Frontal cortex (tissue), 4 donors: Measurements from ENCODE around the gene DOCK1. TPM values are rescaled to one million over a fixed set of nuclear protein-coding genes. Genes with fewer than 3 reads are reported as not detected.

ENCODE experiments used
- DNase-seq, 2 donors: peaks; one replicate each; pipeline ENCODE4 v3.0.0; 2012; ENCODE audit warnings: low spot score in 2 of 2
- FAIRE-seq: peaks from 2 replicates; lab custom pipeline; 2012; peaks lifted over from hg19 to GRCh38; lab: Jason Lieb, UNC
- total RNA-seq: library from RNA; depleted of rRNA; stranded (reverse); fragments of >200 nt; gene quantifications from one replicate; pipeline ENCODE4 v1.2.3, GENCODE V29; 2014
- donor health status: control.
- donor health status: control.
- donor health status: control.

DOCK1 gene
- total RNA-seq, 1 donor from 2014 or later = 14.3 TPM

DNA sequence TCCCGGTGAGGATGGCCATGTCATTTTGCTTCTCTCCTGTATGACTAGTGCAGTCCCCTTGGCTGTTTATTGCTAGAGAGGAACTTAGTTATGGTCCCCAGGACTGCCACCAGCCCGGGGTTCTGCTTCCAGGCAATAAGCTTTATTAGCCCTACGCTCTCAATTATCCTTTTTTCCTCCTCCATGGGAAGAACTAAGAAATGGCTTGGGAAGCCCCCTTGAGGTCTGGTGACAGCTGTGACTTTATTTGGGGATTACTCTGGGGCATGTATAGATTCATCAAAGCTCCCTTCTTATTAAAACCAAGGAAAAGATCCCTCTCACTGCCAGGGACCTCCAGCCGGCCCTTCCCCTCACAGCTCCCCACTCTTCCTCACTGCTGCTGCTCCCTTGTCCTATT lies 446.3 kb downstream of the DOCK1 start:
- no peak for FAIRE-seq

DNA sequence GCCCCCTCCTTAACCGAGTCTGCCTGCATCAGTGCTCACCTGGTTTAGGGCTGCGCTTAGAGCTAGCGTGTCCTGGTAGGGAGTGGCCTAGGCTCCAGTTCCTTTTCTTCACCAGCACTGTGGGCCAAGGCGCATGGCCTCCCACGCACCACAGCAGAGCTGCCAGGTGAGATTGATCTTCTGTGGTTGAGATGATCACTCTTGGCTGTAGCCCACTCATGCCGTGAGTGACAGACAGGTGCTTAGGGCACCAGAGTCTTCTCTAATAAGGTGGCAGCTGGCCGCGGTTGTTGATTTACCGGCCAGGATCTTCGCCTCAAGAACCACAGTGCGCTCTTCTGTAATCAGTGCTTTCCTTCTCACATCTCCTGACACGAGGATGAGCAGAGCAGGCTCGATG lies 448.3 kb downstream of the DOCK1 start:
- FAIRE-seq = no peak
- DNase-seq = no peak

More for the DNA sequence above, 446.3 kb downstream of the DOCK1 start:
- no peak for DNase-seq

DNA sequence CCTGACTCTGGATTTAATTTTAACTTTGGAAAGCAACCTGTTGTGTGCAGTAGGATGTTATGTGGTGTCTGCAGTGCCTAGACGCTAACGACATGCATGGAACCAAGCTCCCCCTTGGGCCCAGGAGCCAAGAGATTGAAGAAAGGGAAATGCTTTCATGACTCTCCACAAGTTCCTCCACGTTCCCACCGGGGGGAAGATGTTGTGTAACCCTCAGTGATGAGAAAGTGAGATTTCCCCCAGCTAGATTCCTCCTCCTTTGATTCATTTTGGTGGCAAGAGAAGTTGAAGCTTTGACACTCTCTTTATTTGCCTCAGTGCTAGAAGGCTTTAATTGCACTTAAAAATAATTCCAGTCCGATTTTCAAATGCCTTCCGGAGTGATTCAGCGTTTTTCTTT lies 449.0 kb downstream of the DOCK1 start:
- FAIRE-seq (no peak), DNase-seq (no peak)

DNA sequence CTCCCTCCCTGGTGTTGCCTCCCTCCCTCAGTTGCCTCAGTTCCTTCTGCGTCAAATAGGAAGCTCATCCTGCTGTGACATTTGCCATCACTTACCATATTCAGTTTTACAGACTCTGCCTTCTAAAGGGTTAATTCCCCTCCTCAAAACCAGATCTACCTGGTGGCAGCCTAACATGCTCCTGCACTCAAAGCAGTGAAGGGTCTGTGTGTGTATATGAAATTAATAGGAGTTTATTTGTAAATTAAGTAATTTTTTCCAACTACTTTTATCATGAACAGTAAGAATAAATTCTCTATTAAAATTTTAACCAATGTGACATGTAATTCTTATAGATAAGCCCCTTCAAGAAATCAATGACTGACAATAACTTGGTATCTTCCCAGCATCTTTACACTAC lies 449.8 kb downstream of the DOCK1 start:
- FAIRE-seq (no peak), DNase-seq (no peak)

DNA sequence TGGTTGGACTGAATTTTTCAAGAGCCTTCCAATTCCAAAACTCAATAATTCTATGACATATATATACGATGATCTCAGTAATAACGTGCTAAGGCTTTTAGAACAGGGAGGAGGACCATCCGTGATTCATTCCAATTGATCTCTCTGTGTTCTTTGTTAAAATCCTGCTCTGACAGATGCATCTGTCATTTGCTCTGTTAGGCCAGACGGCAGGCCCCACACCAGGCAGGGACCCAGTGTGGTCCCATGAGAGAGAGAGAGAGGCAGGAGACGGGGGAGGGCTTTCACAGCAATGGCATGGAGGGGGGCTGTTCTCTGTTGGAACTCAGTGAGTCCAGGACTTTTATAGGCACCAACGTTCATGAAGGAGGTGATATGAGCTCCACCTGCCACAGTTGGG lies 451.1 kb downstream of the DOCK1 start:
- DNase-seq (no peak), FAIRE-seq (no peak)

DNA sequence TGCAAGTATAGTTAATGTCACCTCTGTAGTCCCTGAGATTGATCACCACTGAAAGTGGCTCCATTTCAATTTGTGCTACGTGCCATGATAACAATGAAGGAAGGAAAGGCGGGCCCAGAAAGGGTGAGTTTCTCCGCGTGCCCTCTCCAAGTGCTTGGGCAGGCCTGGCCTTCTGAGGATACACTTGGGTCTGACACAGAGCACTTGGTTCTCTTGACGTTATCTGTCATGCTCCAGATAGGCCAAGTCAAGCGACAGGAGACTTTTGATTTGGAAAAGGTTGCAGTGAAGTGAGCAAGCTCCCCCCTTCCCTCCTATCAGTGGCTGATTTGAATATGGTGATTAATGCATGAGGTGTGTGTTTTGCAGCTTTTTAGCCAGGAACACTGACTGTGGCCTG lies 452.0 kb downstream of the DOCK1 start:
- DNase-seq (no peak), FAIRE-seq (no peak)

DNA sequence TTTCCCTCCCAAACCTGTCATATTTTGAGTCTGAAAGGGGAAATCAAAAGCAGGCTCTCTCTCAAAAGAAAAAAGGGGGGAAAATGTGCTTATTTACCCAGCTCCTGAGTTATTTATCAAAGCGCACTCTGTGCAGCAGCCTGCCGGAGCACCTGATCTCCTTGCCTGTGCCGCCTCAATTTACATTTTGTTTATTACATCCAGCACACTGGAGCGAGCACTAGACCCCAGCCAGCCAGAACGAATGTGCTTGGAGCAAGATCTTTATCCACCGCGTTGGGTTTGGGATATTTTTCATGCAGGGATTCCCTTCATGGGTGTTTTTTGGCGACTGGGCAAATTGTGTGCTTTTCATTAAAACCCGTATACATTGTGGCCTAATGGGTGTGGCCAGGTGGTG lies 453.1 kb downstream of the DOCK1 start:
- no peak for DNase-seq
- FAIRE-seq = no peak

DNA sequence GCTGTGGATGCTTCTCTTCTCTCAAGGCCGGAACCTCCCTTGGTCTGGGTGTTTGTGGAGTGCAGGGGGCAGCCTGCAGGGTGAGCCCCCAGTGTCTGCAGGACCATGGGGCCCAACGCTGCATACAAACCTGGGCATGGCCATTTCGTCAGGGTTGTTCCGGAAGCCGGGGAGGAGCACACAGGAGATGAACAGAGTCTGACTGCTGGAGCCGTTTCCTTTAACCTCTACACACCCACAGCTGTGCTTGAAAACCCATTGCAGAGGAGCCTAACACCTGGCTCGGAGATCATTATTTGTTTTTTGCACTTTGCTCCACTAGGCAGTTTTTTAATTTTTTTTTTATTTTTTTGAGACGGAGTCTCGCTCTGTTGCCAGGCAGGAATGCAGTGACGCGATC lies 458.8 kb downstream of the DOCK1 start:
- no peak for FAIRE-seq
- DNase-seq = no peak

DNA sequence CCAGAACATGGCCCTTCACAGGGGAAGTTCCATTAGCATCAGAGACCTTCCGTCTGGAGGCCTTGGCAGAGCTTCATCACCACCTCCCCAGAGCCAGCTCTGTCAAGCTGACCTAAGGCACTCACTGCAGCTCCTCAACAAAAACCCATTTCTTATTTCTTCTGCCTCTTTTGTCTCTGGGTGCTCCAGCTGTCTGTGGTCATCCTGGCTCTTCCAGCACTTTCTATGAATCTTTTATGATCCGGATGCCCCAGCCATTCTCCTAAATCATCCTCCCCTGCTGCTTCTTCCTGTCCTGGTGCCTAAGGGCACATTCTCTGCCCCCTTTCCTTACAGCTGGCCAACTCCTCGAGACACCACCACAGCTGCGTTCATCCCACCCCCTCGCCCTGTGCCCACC lies 462.9 kb downstream of the DOCK1 start:
- DNase-seq = no peak
- FAIRE-seq = no peak

DNA sequence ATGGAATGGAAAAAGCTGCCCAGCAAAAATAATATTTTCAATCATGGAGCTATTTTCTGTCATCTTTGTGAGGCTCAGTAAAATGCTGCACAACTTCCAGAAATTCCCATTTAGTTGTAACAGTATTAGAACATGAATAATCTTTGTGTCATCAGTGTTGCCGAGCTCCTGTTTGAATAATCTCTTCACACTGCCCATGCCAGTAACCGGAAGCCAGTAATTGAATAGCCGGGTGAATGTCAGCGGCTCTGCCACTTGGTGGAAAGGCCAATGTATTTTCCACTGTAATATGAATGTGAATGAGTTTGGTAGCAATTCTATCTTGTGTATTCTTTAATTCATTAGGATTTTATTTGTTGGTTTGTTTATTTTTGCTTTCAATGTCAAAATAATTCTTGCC lies 463.7 kb downstream of the DOCK1 start:
- no peak for DNase-seq
- FAIRE-seq = peak; percentile 42

DNA sequence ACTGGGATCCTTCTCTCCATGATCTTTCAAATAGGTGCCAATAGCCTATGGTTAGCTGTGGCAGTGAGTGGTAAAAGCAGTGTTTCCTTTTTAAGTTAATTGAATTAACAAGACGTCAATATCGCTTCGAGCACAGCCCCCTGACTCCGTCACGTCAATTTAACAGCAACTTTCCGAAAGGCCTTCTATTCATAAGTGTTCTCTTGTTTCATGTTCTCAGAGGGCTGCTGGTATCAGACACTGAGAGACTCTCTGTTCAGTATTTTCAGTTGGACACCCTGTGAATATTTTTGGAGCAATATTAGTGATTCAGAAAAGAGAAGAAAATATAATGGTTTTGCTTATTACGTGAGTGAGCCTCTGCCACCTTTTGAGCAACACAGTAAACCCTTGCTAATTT lies 465.4 kb downstream of the DOCK1 start:
- DNase-seq (no peak), FAIRE-seq (no peak)

DNA sequence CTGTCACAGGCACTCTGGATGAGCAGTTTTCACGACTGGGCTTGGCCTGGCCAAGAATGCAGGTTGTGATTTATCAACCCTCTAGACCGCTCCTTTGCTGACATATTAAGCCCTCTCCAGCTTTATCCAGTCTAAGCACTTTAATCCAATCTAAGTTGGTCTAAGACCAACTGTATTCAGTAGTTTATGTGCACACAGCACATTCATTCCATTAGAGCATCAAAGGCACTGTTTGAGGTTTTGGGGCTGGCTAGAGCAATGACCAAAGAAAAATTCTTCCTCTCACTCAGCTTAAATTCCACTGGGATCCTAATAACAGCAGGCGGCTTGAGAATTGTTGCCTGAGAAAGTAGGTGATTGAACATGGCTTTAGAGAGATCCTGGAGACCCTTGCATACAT lies 467.1 kb downstream of the DOCK1 start:
- FAIRE-seq (no peak), DNase-seq (no peak)

DNA sequence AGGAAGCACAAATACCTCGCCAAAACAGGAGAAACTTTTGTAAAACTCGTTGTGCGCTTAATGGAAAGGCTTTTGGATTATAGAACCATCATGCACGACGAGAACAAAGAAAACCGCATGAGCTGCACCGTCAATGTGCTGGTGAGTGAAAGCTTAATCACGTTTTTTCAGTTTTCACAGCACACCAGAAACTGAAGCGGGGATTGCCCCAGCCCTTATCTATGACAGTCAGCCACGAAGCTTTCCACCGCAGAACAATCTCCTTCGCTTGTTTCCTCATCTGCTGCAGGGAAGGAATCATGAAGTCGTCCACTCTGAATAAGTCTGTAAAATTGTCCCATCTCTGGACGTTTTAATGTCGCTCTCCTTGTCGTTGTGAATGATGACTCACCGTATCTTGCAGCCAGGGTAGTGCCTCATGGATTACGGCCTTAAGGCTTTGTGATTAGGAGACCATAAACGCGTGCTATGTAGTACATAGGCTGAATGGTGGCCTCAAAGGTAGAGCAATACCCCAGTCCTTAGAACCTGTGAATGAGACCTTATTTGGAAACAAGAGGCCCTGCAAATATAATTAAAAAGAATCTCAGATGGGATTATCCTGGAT lies 468.9 kb downstream of the DOCK1 start:
- FAIRE-seq (no peak), DNase-seq (no peak)

DNA sequence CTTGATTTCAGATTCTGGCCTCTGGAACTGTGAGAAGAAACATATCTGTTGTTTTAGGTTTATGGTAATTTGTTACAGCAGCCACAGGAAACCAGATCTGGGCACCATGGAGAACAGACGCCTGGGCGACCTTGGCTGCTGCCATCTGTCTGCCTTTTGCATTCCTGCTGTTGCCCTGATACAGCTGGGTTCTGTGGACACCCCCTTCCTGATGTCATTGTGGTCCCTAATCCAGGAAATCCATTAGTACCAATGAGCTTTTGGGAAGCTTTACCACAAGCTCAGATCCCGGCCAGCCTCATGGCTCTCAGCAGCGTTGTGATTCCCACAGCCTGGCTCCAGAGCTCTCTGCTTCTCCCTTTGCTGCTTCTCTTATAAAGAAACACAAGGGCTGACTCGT lies 469.7 kb downstream of the DOCK1 start:
- no peak for FAIRE-seq
- DNase-seq = no peak

DNA sequence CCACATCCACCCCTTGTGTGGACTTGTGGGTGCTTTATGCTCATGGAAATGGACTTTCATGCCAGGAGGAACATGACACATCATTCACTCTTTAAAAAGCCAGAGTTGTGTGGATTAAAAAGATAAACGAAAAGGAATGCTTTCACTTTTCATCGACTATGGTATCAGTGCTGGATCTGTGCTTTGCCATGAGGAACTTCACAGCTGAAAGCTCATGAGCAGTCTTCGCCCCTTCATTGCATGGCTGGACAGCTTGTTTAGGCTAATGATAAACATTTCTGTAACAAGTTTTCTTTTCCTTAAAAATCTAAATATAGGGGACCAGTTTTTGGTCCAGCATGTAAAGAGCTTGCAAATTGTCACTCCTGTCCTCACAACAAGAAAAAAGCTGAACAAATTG lies 470.2 kb downstream of the DOCK1 start:
- FAIRE-seq = no peak
- no peak for DNase-seq

DNA sequence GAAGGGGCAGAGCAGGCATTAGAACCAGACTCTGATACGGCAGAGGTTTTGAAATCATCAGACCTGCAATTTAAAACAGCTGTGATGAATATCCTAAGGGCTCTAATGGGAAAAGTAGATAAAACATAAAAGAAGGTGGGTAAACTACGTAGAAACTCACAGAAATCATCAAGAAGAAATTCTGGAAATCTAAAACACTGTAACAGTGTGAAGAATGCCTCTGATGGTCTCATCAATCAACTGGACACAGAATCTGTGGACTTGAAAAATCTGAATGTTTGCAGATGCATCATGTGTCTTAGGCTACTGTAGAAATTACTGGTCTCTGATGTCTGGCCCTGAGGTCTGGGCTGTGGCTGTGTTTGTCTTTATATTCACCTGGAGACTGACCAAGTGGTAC lies 470.8 kb downstream of the DOCK1 start:
- DNase-seq (no peak), FAIRE-seq (no peak)

DNA sequence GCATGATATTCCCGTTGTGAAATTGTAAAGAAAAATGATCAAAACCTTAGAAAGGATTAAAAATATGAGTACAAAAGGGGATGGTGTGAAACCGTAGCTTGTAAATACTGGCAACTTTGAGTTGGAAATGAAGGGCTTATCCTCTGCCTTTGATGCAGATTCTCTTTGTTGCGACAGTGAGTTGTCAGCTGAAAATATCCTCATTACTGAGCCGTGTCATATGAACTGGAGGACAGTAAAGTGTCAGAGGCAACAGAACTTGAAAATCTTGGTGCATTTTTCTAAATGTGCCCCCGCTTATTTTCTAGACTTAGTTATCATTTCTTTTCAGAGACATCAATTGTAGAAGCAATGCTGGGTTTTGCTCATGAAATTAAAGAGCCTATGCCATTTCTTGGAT lies 473.4 kb downstream of the DOCK1 start:
- DNase-seq (no peak), FAIRE-seq (no peak)

DNA sequence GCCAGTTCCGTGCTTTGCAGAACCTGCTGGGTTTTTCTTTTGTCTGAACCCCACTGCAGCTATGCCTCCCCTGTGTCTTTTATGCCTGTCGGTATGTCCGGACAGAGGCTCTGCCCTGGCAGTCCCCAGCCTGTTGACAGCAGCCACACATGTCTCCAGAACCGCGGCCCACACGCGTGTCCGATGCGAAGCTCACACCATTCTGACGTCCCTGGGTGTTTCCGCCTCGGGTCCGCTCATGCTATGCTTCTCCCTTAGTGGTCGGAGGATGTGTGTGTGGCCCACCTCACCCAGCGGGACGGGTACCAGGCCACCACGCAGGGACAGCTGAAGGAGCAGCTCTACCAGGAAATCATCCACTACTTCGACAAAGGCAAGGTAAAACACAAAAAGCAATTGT lies 479.3 kb downstream of the DOCK1 start:
- DNase-seq (no peak), FAIRE-seq (no peak)

DNA sequence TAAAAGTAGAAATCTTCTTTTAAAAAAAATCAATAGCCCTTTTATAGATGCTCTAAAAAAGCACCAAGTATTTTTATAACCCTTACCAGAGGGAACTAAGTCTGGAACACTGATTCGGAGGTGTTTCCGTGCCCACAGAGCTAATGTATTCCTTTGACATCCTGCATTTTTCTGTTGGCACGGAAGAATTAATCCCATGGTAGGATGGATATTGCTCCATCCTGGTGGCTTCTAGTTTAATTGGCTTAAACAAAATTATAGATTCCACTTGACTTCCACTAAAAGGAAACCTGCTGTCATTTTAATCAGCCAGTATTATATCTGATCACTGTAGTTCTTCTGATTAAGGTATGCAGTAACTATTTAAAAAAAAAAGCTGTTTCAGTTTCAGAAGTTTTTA lies 479.8 kb downstream of the DOCK1 start:
- DNase-seq = no peak
- FAIRE-seq = no peak

DNA sequence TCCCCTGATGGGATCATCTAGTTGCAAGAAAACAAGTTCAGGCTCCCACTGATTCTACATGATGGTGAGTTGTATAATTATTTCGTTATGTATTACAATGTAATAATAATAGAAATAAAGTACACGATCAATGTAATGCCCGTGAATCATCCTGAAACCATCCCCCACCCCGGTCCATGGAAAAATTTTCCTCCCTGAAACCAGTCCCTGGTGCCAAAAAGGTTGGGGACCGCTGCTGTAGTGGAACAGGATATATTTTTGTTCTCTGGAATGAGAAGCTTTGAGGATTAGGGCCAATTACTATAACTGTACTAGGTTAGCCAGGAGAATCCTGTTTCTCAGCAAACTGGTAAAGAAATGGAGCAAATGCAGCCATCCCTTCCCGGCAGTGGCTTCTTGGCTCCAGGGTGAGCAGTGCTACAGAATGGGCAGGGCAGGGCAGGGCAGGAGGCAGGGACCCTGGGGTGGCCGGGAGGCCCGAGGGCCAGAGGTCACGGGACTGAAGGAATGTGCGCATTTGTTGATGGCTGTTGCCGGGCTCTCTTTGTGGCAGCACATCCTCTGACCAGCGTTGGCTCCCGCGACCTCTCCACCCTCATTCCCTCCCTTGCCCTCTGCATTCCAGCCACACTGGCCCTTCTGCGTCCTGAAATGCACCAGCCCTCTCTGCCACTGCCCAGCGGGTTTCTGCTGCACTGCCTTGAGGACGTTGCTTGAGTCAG lies 481.5 kb downstream of the DOCK1 start:
- DNase-seq (no peak), FAIRE-seq (no peak)

DNA sequence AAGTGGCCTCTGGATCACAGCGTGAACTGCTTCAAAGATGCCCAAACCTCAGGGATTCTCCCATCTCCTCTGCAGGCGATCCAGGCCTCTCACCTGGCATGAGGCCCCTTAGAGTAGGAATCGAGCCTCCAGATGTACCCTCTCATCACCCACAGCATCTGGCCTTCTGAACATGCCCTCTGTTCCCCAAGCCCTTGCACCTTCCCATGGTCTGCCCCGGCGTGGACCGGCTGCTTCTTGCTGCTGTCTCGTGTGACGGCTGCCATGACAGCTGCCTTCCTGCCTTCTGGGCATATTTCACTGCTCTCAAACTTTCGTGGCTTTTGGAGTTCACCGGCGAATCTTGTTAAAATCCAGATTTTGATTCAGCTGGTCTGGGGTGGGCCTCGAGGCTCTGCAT lies 486.6 kb downstream of the DOCK1 start:
- no peak for DNase-seq
- no peak for FAIRE-seq
